Breast epithelium (tissue), 3 donors: ENCODE data around the gene FAAH2.

Experiments used
- CTCF ChIP-seq, 3 donors: fragments of 450-650 bp; IDR thresholded peaks; one replicate each; pipeline ENCODE4 v1.5.1; 2016 to 2017; ENCODE audit warnings: antibody characterized with exemption in 3 of 3, mild to moderate bottlenecking in 3 of 3, moderate library complexity in 3 of 3
- POLR2A ChIP-seq: fragments of 450-650 bp; IDR thresholded peaks from one replicate; pipeline ENCODE4 v1.6.1; 2016; ENCODE audit warnings: antibody characterized with exemption, mild to moderate bottlenecking, moderate library complexity

GRCh38 chrX:57380026-57380796 lies 93.7 kb downstream of the FAAH2 start:
- no peak for TF ChIP-seq CTCF (IDR thresholded peaks at IDR 0.05)
- no peak for TF ChIP-seq POLR2A
